GM12878 (cell line): ENCODE measurements around the gene CRYGN.

Experiments
- BMI1 ChIP-seq: fragments of 450-650 bp; IDR thresholded peaks from 2 replicates; pipeline ENCODE4 v1.6.1; 2016; ENCODE audit warnings: mild to moderate bottlenecking, moderate library complexity, borderline replicate concordance
- CTCF ChIP-seq, 3 experiments: IDR thresholded peaks in 2 of 3; conservative IDR thresholded peaks in 1 of 3; 2 replicates each; pipeline ENCODE4 v1.5.1; 2011; ENCODE audit warnings: low read depth in 3 of 3, low read length in 3 of 3, mild to moderate bottlenecking in 3 of 3, control low read depth in 2 of 3, moderate library complexity in 2 of 3, inconsistent platforms in 1 of 3, mixed read lengths in 1 of 3; ENCODE audit not compliant: control insufficient read depth in 2 of 3, insufficient read depth in 1 of 3; ENCODE audit errors: extremely low read depth in 1 of 3
- FOS ChIP-seq: IDR thresholded peaks from 3 replicates; pipeline ENCODE4 v1.6.1; 2011; ENCODE audit warnings: borderline replicate concordance; ENCODE audit not compliant: insufficient read length; ENCODE audit errors: extremely low read depth
- NR2C2 ChIP-seq: IDR thresholded peaks from 2 replicates; pipeline ENCODE4 v1.6.1; 2011; ENCODE audit warnings: borderline replicate concordance, low read depth; ENCODE audit not compliant: control insufficient read depth, insufficient read length
- PBX3 ChIP-seq: IDR thresholded peaks from 2 replicates; pipeline ENCODE4 v1.6.1; 2011; ENCODE audit warnings: mild to moderate bottlenecking, low read depth, low read length, moderate library complexity; ENCODE audit not compliant: insufficient replicate concordance

- TF ChIP-seq CTCF (IDR thresholded peaks at IDR 0.05 in 2 of 3, conservative IDR thresholded peaks at IDR 0.05 in 1 of 3; ENCODE audit: control insufficient read depth in 2 of 3, extremely low read depth in 1 of 3, insufficient read depth in 1 of 3, low read depth in 3 of 3, low read length in 3 of 3) (no peak), FOS (no peak), NR2C2 (no peak), PBX3 (no peak), BMI1 (no peak)
These were observed 52.6 kb downstream of the CRYGN start for GRCh38 chr7:151387161-151388006.
